KOPT-K1 (cell line): Measurements from ENCODE around the gene BTBD9.

Source experiments
- H3K27ac ChIP-seq: fragments of 200-600 bp; sonication (generic); 2 replicates; pipeline ENCODE4 v1.5.1; 2016; ENCODE audit warnings: antibody characterized with exemption, mild to moderate bottlenecking, low read depth, low read length; ENCODE audit not compliant: poor library complexity, severe bottlenecking
- H3K36me3 ChIP-seq: fragments of 200-600 bp; sonication (generic); 2 replicates; pipeline ENCODE4 v1.5.1; 2017; ENCODE audit warnings: antibody characterized with exemption, mild to moderate bottlenecking, low read length, moderate library complexity; ENCODE audit not compliant: insufficient read depth
- H3K9me3 ChIP-seq: fragments of 200-600 bp; sonication (generic); 2 replicates; pipeline ENCODE4 v1.5.1; 2017; ENCODE audit warnings: antibody characterized with exemption, low read length, mild to moderate bottlenecking; ENCODE audit not compliant: insufficient read depth, poor library complexity, severe bottlenecking

The BTBD9 gene

DNA sequence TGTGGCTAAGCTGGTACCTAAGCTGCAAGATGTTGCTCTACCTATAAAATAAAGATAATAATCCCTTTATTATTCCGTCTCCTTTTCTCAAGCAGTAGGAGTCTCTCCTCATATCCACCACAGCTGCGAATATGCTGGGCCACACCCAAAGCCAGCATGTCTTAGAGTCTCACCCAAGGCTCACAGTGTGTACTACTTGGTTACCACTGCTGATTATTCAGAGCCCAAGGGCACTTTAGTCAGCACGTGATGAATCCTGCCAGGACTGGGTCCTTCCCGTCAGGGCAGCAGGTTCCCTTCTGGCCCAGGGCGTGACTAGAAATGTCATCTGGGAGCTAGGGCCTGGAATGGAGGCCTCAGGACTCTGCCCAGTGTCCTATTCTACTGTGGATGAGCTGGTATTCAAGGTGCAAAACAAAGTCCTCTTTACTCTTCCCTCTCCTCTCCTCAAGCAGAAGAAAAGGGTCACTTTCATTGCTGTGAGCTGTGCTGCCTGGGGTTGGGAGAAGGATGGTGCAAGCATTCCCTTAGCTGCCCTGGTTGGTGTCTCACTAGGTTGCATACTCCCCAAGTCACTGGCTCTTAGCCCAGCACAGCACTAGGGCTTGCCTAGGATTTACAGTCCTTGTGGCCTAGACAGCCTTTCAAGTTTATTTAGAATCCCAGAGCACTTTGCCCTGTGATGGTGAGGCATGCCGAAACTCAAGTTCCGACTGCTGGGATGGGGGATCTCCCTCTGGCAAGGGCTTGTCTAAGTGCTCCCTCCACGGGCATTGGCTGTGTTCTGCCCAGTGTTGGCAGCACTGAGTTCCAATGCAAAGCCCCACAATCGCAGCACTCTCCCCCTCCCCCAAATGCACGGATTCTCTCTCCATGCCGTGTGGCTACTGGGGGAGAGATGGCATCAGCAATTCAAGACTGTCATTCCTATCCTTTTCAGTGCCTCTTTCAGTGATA, 320.2 kb downstream of the BTBD9 start:
- H3K9me3 ChIP-seq: no peaks in the 10 kb centered on the region
- H3K27ac ChIP-seq: no peak overlapping the region
- no peaks in the 10 kb centered on the region for H3K36me3 ChIP-seq

- Histone ChIP-seq H3K27ac (no peak overlapping the region), H3K9me3 (no peaks in the 10 kb centered on the region), H3K36me3 (no peaks in the 10 kb centered on the region)
Observed at GRCh38 chr6:38316099-38316868, 323.4 kb downstream of the BTBD9 start.

DNA sequence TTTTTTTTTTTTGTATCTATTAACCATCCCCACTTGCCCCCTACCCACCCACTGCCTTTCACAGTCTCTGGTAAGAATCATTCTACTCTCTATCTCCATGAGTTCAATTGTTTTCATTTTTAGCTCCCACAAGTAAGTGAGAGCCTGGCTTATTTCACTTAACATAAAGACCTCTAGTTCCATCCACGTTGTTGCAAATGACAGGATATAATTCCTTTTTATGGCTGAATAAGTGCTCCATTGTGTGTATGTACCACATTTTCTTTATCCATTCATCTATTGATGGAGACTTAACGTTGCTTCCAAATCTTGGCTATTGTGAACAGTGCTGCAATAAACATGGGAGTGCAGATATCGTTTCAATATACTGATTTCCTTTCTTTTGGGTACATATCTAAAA, 328.5 kb downstream of the BTBD9 start:
- no peaks in the 10 kb centered on the region for H3K9me3 ChIP-seq
- no peaks in the 10 kb centered on the region for H3K36me3 ChIP-seq
- no peak overlapping the region for H3K27ac ChIP-seq

DNA sequence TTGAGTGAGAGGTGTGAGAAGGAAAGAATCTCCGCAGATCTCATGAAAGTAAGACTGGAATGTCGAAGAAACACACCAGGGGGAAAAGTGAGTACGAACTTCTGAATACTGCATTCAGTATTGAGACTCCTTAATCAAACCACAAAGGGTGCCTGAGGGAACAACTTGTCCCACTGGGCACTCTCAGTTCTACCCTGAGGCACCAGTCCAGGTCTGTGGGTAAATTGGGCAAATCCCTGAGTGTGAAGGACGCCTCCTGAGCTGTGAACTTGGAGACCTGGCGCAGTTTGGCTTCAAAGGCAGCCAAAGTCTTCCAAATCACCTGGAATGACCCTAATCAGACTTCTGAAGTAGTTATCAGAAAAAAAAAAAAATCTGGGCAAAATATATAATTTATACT, 329.7 kb downstream of the BTBD9 start:
- Histone ChIP-seq H3K36me3 (no peaks in the 10 kb centered on the region), H3K27ac (no peak overlapping the region), H3K9me3 (no peaks in the 10 kb centered on the region)

GRCh38 chr6:38307740-38308139, 332.0 kb downstream of the BTBD9 start:
- H3K9me3 ChIP-seq: no peaks in the 10 kb centered on the region
- no peak overlapping the region for H3K27ac ChIP-seq
- H3K36me3 ChIP-seq: no peaks in the 10 kb centered on the region

DNA sequence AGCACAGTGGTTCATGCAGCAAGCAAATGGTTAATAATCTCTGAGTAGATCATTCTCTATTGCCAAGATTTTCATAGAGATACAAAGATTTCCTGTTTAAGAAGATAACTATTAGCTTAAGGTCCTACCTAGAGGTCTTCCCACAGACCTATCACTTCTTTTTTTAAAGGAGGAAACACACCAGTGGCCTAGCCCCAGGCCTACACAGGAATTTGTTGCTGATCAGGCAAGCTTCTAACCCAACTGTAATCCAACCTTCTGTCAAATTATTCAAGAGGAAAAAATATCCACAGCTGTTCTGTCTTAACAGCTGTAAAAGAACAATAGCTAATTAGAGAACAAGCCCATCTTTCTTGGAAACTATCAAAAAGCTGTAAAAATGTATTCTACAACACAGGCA, 332.8 kb downstream of the BTBD9 start:
- Histone ChIP-seq H3K27ac (no peak overlapping the region), H3K9me3 (no peaks in the 10 kb centered on the region), H3K36me3 (no peaks in the 10 kb centered on the region)

GRCh38 chr6:38305995-38306681, 333.6 kb downstream of the BTBD9 start:
- H3K9me3 ChIP-seq: no peaks in the 10 kb centered on the region
- H3K36me3 ChIP-seq: no peaks in the 10 kb centered on the region
- no peak overlapping the region for H3K27ac ChIP-seq

DNA sequence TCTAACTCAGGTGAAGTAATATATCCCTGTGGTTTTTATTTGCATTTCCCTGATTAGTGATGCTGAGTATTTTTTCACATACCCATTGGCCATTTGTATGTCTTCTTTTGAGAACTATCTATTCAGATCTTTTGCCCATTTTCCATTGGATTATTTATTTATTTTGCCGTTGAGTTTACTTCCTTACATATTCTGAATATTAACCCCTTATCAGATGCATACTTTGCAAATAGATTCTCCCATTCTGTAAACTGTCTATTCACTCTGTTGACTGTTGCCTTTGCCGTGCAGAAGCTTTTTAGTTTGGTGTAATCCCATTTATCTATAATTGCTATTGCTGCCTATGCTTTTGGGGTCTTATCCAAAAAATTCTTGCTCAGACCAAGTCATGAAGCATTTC, 336.9 kb downstream of the BTBD9 start:
- Histone ChIP-seq H3K36me3 (no peaks in the 10 kb centered on the region), H3K9me3 (no peaks in the 10 kb centered on the region), H3K27ac (no peak overlapping the region)

GRCh38 chr6:38302081-38302480, 337.6 kb downstream of the BTBD9 start:
- Histone ChIP-seq H3K36me3 (no peaks in the 10 kb centered on the region), H3K9me3 (no peaks in the 10 kb centered on the region), H3K27ac (no peak overlapping the region)

GRCh38 chr6:38290133-38290799, 349.5 kb downstream of the BTBD9 start:
- Histone ChIP-seq H3K36me3 (no peaks in the 10 kb centered on the region), H3K27ac (no peak overlapping the region), H3K9me3 (peaks cover 7% of the 10 kb centered on the region)

- no peak overlapping the region for H3K27ac ChIP-seq
- no peaks in the 10 kb centered on the region for H3K9me3 ChIP-seq
- H3K36me3 ChIP-seq: no peaks in the 10 kb centered on the region
Observed at GRCh38 chr6:38287487-38287886, 352.2 kb downstream of the BTBD9 start.

- no peak overlapping the region for H3K27ac ChIP-seq
- H3K9me3 ChIP-seq: no peaks in the 10 kb centered on the region
- H3K36me3 ChIP-seq: no peaks in the 10 kb centered on the region
Observed at GRCh38 chr6:38284802-38285394, 354.8 kb downstream of the BTBD9 start.

GRCh38 chr6:38283734-38284362, 355.9 kb downstream of the BTBD9 start:
- Histone ChIP-seq H3K36me3 (no peaks in the 10 kb centered on the region), H3K27ac (no peak overlapping the region), H3K9me3 (no peaks in the 10 kb centered on the region)

DNA sequence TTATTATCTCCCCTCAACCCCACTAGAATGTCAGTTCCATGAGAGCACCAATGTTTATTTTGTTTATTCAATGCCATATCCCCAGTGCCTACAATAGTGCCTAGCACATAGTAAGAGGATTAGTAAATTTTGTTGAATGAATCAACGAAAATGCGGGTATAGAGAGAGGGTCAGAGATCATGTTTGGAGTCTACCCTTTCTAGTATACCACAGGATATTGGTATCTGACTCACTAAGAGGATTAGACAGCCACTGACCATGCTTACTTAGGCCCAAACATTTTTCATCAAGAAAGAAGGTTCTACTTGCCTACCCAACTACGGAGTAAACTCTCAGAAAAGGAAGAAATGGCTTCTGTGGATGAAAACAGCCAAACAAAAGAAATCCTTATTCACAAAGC, 356.8 kb downstream of the BTBD9 start:
- no peaks in the 10 kb centered on the region for H3K9me3 ChIP-seq
- no peaks in the 10 kb centered on the region for H3K36me3 ChIP-seq
- no peak overlapping the region for H3K27ac ChIP-seq
